GM23338 (cell line): ENCODE results near the gene VENTX. TPM values are rescaled to one million over a fixed set of nuclear protein-coding genes. Genes with fewer than 3 reads are reported as not detected.

Experiments
- ATAC-seq: fragments of 200-7000 bp; cut with Tn5 transposase; 3 replicates; pipeline ENCODE4 v1.9.1; 2020
- DNase-seq: peaks from one replicate; pipeline ENCODE4 v3.0.0-alpha.2; 2015; ENCODE audit warnings: low spot score
- H2AFZ ChIP-seq: fragments of 200-600 bp; sonication (generic); 2 replicates; pipeline ENCODE4 v1.8.0; 2016; ENCODE audit warnings: antibody characterized with exemption, mild to moderate bottlenecking, moderate library complexity
- H3F3A ChIP-seq: fragments of 200-600 bp; sonication (generic); replicated peaks from 2 replicates; pipeline ENCODE4 v1.8.0; 2017; ENCODE audit warnings: antibody characterized with exemption, mixed run types, low read depth
- H3K27ac ChIP-seq: fragments of 200-600 bp; sonication (generic); 2 replicates; pipeline ENCODE4 v1.6.1; 2016; ENCODE audit warnings: low read depth
- H3K27me3 ChIP-seq: fragments of 200-600 bp; sonication (generic); 2 replicates; pipeline ENCODE4 v1.8.0; 2016; ENCODE audit warnings: mild to moderate bottlenecking, mixed run types, moderate library complexity; ENCODE audit not compliant: insufficient read depth
- H3K36me3 ChIP-seq: fragments of 200-600 bp; sonication (generic); 2 replicates; pipeline ENCODE4 v1.8.0; 2016; ENCODE audit warnings: mild to moderate bottlenecking; ENCODE audit not compliant: insufficient read depth
- H3K4me1 ChIP-seq: fragments of 200-600 bp; sonication (generic); 2 replicates; pipeline ENCODE4 v1.8.0; 2016; ENCODE audit warnings: mild to moderate bottlenecking, moderate library complexity; ENCODE audit not compliant: insufficient read depth
- H3K4me2 ChIP-seq: fragments of 200-600 bp; sonication (generic); 2 replicates; pipeline ENCODE4 v1.7.1; 2017; ENCODE audit warnings: mixed run types
- H3K4me3 ChIP-seq: fragments of 200-600 bp; sonication (generic); 2 replicates; pipeline ENCODE4 v1.6.1; 2016; ENCODE audit warnings: mixed run types
- H3K79me2 ChIP-seq: fragments of 200-600 bp; sonication (generic); replicated peaks from 2 replicates; pipeline ENCODE4 v1.8.0; 2017; ENCODE audit warnings: mild to moderate bottlenecking; ENCODE audit not compliant: insufficient read depth
- H3K9me2 ChIP-seq: fragments of 200-600 bp; sonication (generic); 2 replicates; pipeline ENCODE4 v1.8.0; 2017; ENCODE audit not compliant: insufficient read depth
- H4K20me1 ChIP-seq: fragments of 200-600 bp; sonication (generic); replicated peaks from 2 replicates; pipeline ENCODE4 v1.8.0; 2017; ENCODE audit warnings: mild to moderate bottlenecking; ENCODE audit not compliant: insufficient read depth
- H3K27ac Mint-ChIP-seq: 2 replicates; pipeline ENCODE4 v1.8.0; 2020; ENCODE audit warnings: inconsistent platforms, mild to moderate bottlenecking, moderate library complexity, mixed read lengths
- H3K27me3 Mint-ChIP-seq: 3 replicates; pipeline ENCODE4 v1.8.0; 2022; ENCODE audit warnings: low read depth, mild to moderate bottlenecking, moderate library complexity, mixed read lengths, inconsistent platforms; ENCODE audit not compliant: insufficient read depth, poor library complexity
- H3K36me3 Mint-ChIP-seq: 3 replicates; pipeline ENCODE4 v1.8.0; 2021; ENCODE audit warnings: low read depth, mild to moderate bottlenecking, inconsistent platforms, moderate library complexity, mixed read lengths
- H3K4me1 Mint-ChIP-seq: 3 replicates; pipeline ENCODE4 v1.8.0; 2020; ENCODE audit warnings: mild to moderate bottlenecking, inconsistent platforms, mixed read lengths
- H3K4me3 Mint-ChIP-seq: 3 replicates; pipeline ENCODE4 v1.8.0; 2021; ENCODE audit warnings: moderate library complexity, mild to moderate bottlenecking, inconsistent platforms, mixed read lengths
- H3K9me3 Mint-ChIP-seq: 3 replicates; pipeline ENCODE4 v1.8.0; 2020; ENCODE audit warnings: moderate library complexity, mild to moderate bottlenecking, inconsistent platforms, mixed read lengths
- CREB1 ChIP-seq: fragments of 250-450 bp; sonication (Bioruptor Pico); IDR thresholded peaks from 2 replicates; pipeline ENCODE4 v1.5.0; 2020; ENCODE audit warnings: low read depth, mild to moderate bottlenecking, moderate library complexity
- ETS1 ChIP-seq: IDR thresholded peaks from 2 replicates; pipeline ENCODE4 v1.6.1; 2016; ENCODE audit warnings: antibody characterized with exemption
- EZH2 ChIP-seq: fragments of 200-600 bp; sonication (generic); IDR thresholded peaks from one replicate; pipeline ENCODE4 v1.8.0; 2017; ENCODE audit warnings: antibody characterized with exemption, mild to moderate bottlenecking, low read depth; ENCODE audit not compliant: unreplicated experiment
- JUNB ChIP-seq: IDR thresholded peaks from one replicate; pipeline ENCODE4 v1.6.1; 2016; ENCODE audit warnings: antibody characterized with exemption; ENCODE audit not compliant: unreplicated experiment
- POLR2AphosphoS5 ChIP-seq: IDR thresholded peaks from 2 replicates; pipeline ENCODE4 v1.6.1; 2016; ENCODE audit warnings: antibody characterized with exemption, low read depth
- ZNF114 ChIP-seq: fragments of 250-450 bp; sonication (Bioruptor Pico); IDR thresholded peaks from 2 replicates; pipeline ENCODE4 v1.5.0; 2020; ENCODE audit warnings: mild to moderate bottlenecking, moderate library complexity
- ZNF331 ChIP-seq: fragments of 250-450 bp; sonication (Bioruptor Pico); IDR thresholded peaks from 2 replicates; pipeline ENCODE4 v1.5.0; 2020; ENCODE audit warnings: low read depth, mild to moderate bottlenecking, moderate library complexity
- polyA plus RNA-seq: library from polyadenylated mRNA; unstranded; fragments of >200 nt; fragmentation: Nextera tagmentation; extraction: Ambion mirVana; gene quantifications from 2 replicates; pipeline ENCODE4 v1.2.1, GENCODE V29; 2016
- total RNA-seq: library from RNA; depleted of rRNA; stranded (reverse); fragments of >200 nt; shearing (Covaris generic); gene quantifications from 2 replicates; pipeline ENCODE4 v1.2.3, GENCODE V29; 2014
- TF ChIP-seq, protein P1 (sequence below): IDR thresholded peaks from one replicate; pipeline ENCODE4 v1.6.1; 2018; ENCODE audit warnings: antibody characterized with exemption; ENCODE audit not compliant: unreplicated experiment

VENTX gene
- total and polyA plus RNA-seq, 2 experiments from 2014 or later: 4.8 to 8.1 TPM

- no peak for TF ChIP-seq JUNB
- TF ChIP-seq POLR2AphosphoS5: peak; percentile 42; the same call in 1 of the 2 replicates
- Histone ChIP-seq H2AFZ (peak within 1 kb of the TSS; percentile 59), H3F3A (no peaks in the 10 kb centered on the region), H3K79me2 (no peaks in the 10 kb centered on the region), H3K4me1 (no peaks in the 10 kb centered on the region), H3K27me3 (no peaks in the 10 kb centered on the region), H3K27ac (no peak within 1 kb of the TSS), H3K4me2 (peak within 1 kb of the TSS; percentile 87), H3K36me3 (no peaks in the 10 kb centered on the region), H4K20me1 (no peaks in the 10 kb centered on the region), H3K9me2 (no peaks in the 10 kb centered on the region), H3K4me3 (peak within 1 kb of the TSS; percentile 61)
- Mint-ChIP-seq H3K4me1 (peaks cover 4% of the 10 kb centered on the region; the same call in 2 of the 3 replicates), H3K4me3 (peak within 1 kb of the TSS; percentile 57), H3K36me3 (no peaks in the 10 kb centered on the region), H3K9me3 (no peaks in the 10 kb centered on the region), H3K27me3 (no peaks in the 10 kb centered on the region), H3K27ac (no peak within 1 kb of the TSS)
- DNase-seq: peak; percentile 88
- ATAC-seq: peak; percentile 85
Observed at GRCh38 chr10:133276435-133277201, 39.0 kb downstream of the VENTX start, which contains the start of gene ADAM8. Gene ADAM8 (minus strand): TSS chr10:133276868. CDS start chr10:133276817, 51 bp downstream.

DNA sequence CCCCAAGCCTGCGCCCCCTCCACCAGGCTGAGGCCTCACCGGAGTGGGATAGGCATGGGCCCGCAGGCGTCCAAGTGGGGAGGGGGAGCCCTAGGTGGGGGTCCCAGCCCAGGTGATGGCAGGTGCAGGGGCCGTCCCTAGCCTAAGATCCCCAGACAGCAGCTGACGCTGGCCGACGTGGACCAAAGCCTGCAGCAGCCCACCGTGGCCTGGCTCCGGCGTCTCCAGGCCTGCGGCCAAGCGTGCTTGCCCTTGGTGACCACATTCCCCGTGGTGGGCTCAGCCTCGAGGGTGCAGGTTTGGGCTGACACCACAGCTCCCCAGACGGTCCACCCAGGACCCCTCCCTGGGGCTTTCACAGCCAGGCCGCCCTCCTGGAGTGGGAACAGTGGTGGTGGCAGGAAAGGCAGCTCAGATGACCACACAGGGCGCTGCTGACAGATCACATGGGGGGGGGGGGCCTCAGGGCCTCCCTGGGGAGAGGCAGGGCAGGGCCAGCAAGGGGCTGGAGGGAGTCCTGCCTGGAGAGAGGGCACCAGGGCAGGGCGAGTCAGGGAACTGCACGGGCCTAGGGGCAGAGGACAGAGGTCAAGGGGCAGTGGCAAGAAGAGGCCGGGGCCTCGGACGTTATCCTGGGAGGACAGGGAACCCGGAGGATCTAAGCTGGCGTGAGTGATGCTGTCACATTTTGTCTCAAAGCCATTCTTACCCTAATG lies 39.8 kb downstream of the VENTX start:
- no peaks in the 10 kb centered on the region for H4K20me1 ChIP-seq
- H3K27ac ChIP-seq: no peak overlapping the region
- peak overlapping the region; percentile 87 for H3K4me2 ChIP-seq
- H3F3A ChIP-seq: no peaks in the 10 kb centered on the region
- H3K4me3 Mint-ChIP-seq: no peak overlapping the region
- DNase-seq (no peak), ATAC-seq (peak; percentile 7)
- H3K4me3 ChIP-seq: peak overlapping the region; percentile 61
- H3K79me2 ChIP-seq: no peaks in the 10 kb centered on the region
- no peaks in the 10 kb centered on the region for H3K4me1 ChIP-seq
- no peaks in the 10 kb centered on the region for H3K27me3 Mint-ChIP-seq
- H3K4me1 Mint-ChIP-seq: peaks cover 4% of the 10 kb centered on the region; the same call in 2 of the 3 replicates
- no peak overlapping the region for H3K27ac Mint-ChIP-seq
- no peaks in the 10 kb centered on the region for H3K36me3 ChIP-seq
- H2AFZ ChIP-seq: no peak overlapping the region
- peaks cover 7% of the 10 kb centered on the region for H3K36me3 Mint-ChIP-seq
- TF ChIP-seq ETS1: no peak
- TF ChIP-seq POLR2AphosphoS5: 0 out of 2 replicates have a peak, but pooled peaks have one; percentile 18
- no peaks in the 10 kb centered on the region for H3K9me2 ChIP-seq
- no peaks in the 10 kb centered on the region for H3K27me3 ChIP-seq
- no peaks in the 10 kb centered on the region for H3K9me3 Mint-ChIP-seq

- Mint-ChIP-seq H3K27ac (no peak overlapping the region), H3K9me3 (no peaks in the 10 kb centered on the region), H3K4me1 (peaks cover 4% of the 10 kb centered on the region; the same call in 2 of the 3 replicates), H3K4me3 (no peak overlapping the region), H3K27me3 (no peaks in the 10 kb centered on the region), H3K36me3 (peaks cover 10% of the 10 kb centered on the region)
- Histone ChIP-seq H3K4me3 (no peak overlapping the region), H3K9me2 (no peaks in the 10 kb centered on the region), H2AFZ (no peak overlapping the region), H3K36me3 (no peaks in the 10 kb centered on the region), H4K20me1 (no peaks in the 10 kb centered on the region), H3K27me3 (no peaks in the 10 kb centered on the region), H3K4me1 (no peaks in the 10 kb centered on the region), H3F3A (no peaks in the 10 kb centered on the region), H3K27ac (no peak overlapping the region), H3K4me2 (no peak overlapping the region), H3K79me2 (no peaks in the 10 kb centered on the region)
- DNase-seq (no peak), ATAC-seq (no peak)
- TF ChIP-seq ZNF114 (CRISPR knock-in tag) (no peak), CREB1 (CRISPR knock-in tag) (no peak), ZNF331 (CRISPR knock-in tag) (no peak), JUNB (no peak), ETS1 (no peak), EZH2 (no peak)
- TF ChIP-seq, protein P1, sequence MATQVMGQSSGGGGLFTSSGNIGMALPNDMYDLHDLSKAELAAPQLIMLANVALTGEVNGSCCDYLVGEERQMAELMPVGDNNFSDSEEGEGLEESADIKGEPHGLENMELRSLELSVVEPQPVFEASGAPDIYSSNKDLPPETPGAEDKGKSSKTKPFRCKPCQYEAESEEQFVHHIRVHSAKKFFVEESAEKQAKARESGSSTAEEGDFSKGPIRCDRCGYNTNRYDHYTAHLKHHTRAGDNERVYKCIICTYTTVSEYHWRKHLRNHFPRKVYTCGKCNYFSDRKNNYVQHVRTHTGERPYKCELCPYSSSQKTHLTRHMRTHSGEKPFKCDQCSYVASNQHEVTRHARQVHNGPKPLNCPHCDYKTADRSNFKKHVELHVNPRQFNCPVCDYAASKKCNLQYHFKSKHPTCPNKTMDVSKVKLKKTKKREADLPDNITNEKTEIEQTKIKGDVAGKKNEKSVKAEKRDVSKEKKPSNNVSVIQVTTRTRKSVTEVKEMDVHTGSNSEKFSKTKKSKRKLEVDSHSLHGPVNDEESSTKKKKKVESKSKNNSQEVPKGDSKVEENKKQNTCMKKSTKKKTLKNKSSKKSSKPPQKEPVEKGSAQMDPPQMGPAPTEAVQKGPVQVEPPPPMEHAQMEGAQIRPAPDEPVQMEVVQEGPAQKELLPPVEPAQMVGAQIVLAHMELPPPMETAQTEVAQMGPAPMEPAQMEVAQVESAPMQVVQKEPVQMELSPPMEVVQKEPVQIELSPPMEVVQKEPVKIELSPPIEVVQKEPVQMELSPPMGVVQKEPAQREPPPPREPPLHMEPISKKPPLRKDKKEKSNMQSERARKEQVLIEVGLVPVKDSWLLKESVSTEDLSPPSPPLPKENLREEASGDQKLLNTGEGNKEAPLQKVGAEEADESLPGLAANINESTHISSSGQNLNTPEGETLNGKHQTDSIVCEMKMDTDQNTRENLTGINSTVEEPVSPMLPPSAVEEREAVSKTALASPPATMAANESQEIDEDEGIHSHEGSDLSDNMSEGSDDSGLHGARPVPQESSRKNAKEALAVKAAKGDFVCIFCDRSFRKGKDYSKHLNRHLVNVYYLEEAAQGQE: no peak
Observed at GRCh38 chr10:133277993-133278576, 40.4 kb downstream of the VENTX start.
